NB4 (cell line): Measurements from ENCODE around the gene AK8.

ENCODE experiments used
- DNase-seq: peaks from one replicate; pipeline ENCODE4 v3.0.0; 2010; ENCODE audit warnings: low read depth
- H3K4me3 ChIP-seq: one replicate; pipeline ENCODE4 v1.5.1; 2011; ENCODE audit warnings: mild to moderate bottlenecking, low read depth, low read length, moderate library complexity
- CTCF ChIP-seq: IDR thresholded peaks from one replicate; pipeline ENCODE4 v1.5.1; 2012; ENCODE audit warnings: low read depth, low read length
- MAX ChIP-seq: IDR thresholded peaks from 2 replicates; pipeline ENCODE4 v1.6.1; 2011; ENCODE audit warnings: low read depth, low read length
- MYC ChIP-seq: IDR thresholded peaks from 2 replicates; pipeline ENCODE4 v1.6.1; 2011; ENCODE audit warnings: low read depth, low read length
- POLR2A ChIP-seq: IDR thresholded peaks from 2 replicates; pipeline ENCODE4 v1.6.1; 2011; ENCODE audit warnings: mild to moderate bottlenecking; ENCODE audit not compliant: insufficient read length; ENCODE audit errors: extremely low read depth

Gene AK8

GRCh38 chr9:132728497-132728896 lies 149.6 kb downstream of the AK8 start:
- TF ChIP-seq CTCF (no peak), POLR2A (no peak), MAX (no peak), MYC (no peak)
- DNase-seq, result no peak
- H3K4me3 ChIP-seq, result no peak overlapping the region

GRCh38 chr9:132728071-132728470 lies 150.0 kb downstream of the AK8 start:
- H3K4me3 ChIP-seq, result no peak overlapping the region
- DNase-seq, result no peak
- no peak for TF ChIP-seq MYC
- TF ChIP-seq POLR2A, result no peak
- TF ChIP-seq CTCF, result no peak
- TF ChIP-seq MAX, result no peak

GRCh38 chr9:132726576-132727130 lies 151.4 kb downstream of the AK8 start:
- H3K4me3 ChIP-seq, result no peak overlapping the region
- DNase-seq, result no peak
- TF ChIP-seq MAX (no peak), CTCF (no peak), MYC (no peak), POLR2A (no peak)

- no peak for DNase-seq
- TF ChIP-seq MAX (no peak), CTCF (no peak), MYC (no peak), POLR2A (no peak)
Observed at GRCh38 chr9:132725306-132725705, 152.8 kb downstream of the AK8 start.

GRCh38 chr9:132723809-132724208 lies 154.3 kb downstream of the AK8 start:
- H3K4me3 ChIP-seq, result no peak overlapping the region
- no peak for TF ChIP-seq CTCF
- no peak for TF ChIP-seq MAX
- TF ChIP-seq POLR2A, result no peak
- no peak for TF ChIP-seq MYC
- DNase-seq, result no peak

More at GRCh38 chr9:132725306-132725705, 152.8 kb downstream of the AK8 start:
- no peak overlapping the region for H3K4me3 ChIP-seq
